Activated CD8-positive, alpha-beta memory T cell treated with anti-CD3 and anti-CD28 coated beads for 4 hours (primary cell): ENCODE measurements around the gene SNX13.
A peak's percentile ranks its signal among the peaks of the same experiment; 100 is the strongest.

Source experiments
- DNase-seq, 2 donors: peaks; one replicate each; pipeline ENCODE4 v3.0.0-alpha.2; 2020; ENCODE audit warnings: low read depth in 2 of 2

Gene SNX13

GRCh38 chr7:17944720-17945119 lies 4.4 kb upstream of the SNX13 start:
- DNase-seq = no peak

DNA sequence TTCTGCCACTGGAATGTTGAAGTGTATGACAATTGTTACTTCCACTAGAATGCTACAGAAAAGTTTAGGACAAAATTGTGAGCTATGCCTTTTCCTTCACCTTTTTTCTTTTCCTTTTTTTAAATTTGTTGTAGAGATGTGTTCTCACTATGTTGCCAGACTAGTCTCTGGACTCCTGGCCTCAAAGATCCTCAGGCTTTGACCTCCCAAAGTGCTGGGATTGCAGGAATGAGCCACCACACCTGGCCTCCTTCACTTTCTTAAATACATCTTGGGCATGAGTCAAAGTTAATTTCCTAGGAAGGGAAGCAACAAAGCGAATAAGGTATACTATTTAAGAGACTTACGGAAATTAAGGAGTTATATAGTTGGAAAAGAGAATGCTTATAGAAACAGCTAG lies 2.7 kb upstream of the SNX13 start:
- DNase-seq = no peak

- no peak for DNase-seq
These were observed 1.9 kb upstream of the SNX13 start for GRCh38 chr7:17942231-17942630.

DNA sequence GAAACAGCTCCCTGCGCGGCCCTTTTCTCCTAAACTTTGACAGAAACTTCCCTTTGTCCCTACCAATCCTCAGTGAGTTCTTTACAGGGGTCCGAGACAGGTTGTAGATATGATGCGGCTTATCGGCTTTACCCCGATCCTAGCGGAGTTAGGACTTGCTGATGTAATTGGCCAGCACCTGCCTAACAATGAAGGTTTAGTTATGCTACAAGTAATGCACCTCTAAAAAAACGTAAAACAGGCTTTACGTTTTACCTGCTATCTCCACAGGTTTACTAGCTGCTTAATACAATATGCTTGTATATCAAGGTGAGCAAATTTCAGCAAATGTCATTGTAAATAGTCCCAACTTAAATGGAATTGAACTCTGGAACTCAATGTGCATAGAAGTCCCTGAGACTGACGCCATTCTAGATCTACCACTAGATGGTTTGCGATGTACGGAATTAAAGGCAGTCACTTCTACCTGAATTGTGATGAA lies 697 bp upstream of the SNX13 start:
- DNase-seq = no peak

DNA sequence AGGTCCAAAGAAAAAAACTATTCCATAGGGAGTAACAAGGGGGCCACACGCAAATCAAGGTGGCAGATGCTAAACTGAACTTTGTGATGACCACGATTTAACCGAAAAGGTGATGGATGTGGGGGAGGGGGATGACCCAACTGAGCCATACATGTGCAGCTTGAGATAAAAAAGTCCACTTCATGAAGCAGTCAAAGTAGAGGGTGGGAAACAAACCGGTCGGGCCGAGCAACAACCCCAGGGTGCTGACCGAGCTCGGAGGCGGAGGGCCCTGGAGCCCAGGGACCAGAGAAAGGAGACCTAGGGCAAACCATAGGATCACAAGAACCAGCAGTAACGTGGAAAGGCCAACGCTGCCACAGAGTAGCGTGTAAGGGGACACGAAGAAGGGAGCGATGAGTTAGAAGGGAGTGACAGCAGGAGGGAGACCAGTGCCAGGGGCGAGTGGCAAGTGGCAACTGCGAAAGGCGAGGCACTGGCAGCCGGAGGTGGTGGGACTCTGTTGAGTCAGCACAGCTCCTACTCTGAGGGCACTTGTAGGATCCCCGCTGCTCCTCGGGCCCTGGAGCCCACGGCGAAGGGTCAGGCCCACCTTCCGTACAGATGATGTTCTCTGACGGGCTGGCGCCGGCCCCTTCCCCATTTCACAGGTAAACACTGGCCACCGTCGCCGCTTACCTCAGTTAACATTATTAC lies 540 bp downstream of the SNX13 start:
- DNase-seq = peak; percentile 18 to 25

DNA sequence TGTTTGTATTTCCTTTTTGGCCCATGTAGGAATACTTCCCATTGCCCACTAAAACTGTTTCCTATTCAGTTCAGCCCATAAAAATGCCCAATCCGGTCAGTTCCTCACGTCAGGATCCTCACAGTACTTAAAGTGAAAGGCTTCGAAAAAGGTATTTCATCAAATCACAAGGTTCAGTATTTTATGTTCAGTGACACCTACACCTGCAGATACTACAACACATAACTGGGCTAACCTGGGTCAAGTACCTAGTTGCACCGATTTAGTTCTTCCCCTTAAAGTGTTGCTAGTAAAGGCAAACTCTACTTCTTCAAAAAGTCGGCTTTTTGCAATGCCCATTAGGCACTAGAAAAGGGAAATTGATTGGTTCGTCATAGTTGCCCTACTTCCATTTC lies 1.1 kb downstream of the SNX13 start:
- DNase-seq = no peak

- DNase-seq = no peak
These were observed 2.7 kb downstream of the SNX13 start for GRCh38 chr7:17937506-17938120.

GRCh38 chr7:17936321-17936720 lies 4.0 kb downstream of the SNX13 start:
- no peak for DNase-seq

GRCh38 chr7:17934612-17935240 lies 5.6 kb downstream of the SNX13 start:
- DNase-seq = no peak

- no peak for DNase-seq
These were observed 6.2 kb downstream of the SNX13 start for GRCh38 chr7:17934094-17934493.

DNA sequence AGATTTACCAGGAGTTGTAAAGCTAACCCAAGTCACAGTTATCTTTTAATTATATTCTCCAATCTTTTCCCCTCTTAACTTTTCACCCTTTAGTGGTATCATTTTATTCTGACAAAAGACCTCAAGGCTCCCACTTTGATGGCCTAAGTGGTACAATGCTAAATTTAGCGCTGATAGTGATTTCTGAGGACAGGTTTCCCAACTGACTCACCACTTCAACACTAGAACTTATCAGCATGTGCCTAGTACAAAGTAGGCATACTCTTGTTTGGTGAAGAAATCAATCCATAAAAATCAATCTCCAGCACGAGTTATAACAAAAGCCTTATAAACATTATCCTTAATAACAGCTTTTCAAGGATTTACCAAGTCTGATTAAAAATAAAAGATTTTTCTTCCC lies 7.5 kb downstream of the SNX13 start:
- DNase-seq = no peak

- DNase-seq = no peak
These were observed 9.2 kb downstream of the SNX13 start for GRCh38 chr7:17931069-17931468.

GRCh38 chr7:17930546-17930945 lies 9.7 kb downstream of the SNX13 start:
- no peak for DNase-seq

DNA sequence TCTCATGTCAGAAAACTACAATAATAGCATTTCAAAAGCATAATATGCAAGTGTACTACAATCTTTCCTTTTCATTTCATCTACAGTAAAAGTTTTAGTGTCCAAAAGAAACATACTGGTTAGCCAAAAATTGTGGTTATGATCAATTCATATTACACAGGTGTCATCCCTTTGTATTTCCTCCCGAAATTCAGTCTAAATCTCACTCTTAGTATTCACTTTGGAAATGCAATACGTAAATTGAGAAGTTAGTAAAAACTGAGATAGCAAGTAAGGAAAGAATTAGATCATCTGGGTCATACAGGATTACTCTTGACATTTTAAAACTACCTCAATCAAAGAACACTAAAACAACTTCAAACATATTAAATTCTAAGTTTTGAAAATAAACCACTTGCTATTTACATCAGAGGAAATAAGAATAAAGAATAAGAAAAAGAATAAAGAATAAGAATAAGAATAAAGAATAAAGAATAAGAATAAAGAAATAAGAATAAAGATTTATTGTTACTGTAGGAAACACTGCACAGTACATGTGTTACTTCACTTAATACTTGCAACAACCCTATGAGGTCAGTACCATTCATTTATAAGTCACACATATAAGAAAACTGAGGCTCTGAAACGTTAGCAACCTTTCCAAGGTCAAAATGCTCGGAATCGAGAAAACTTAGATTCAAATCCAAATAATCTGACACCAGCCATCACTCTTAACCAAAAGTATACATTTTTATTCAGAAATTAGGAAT lies 10.5 kb downstream of the SNX13 start:
- no peak for DNase-seq

GRCh38 chr7:17928055-17928454 lies 12.2 kb downstream of the SNX13 start:
- no peak for DNase-seq

DNA sequence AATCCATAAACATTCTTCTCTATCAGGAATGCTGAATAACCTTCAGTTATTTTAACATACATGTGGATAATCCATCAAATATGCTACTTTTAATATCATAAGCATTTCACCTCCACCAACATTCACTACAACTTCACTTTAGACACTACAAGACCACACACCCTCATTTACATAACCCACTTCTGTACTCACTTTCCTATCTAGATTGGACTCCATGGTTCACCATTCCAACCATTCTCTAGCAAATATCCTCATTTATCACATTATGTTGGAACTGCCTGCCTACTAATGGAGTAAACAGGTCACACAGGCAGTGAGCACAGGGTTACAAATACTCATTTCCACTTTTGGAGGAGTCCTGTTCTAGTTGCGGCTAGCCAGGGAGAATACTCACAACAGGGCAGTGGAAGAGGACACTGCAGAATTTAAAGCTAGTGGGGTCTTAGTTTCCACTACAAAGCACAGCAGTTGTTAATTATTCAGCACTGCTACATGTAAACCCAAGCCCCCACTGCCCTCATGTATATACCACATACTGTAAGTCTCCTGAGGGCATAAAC lies 18.4 kb downstream of the SNX13 start:
- no peak for DNase-seq

DNA sequence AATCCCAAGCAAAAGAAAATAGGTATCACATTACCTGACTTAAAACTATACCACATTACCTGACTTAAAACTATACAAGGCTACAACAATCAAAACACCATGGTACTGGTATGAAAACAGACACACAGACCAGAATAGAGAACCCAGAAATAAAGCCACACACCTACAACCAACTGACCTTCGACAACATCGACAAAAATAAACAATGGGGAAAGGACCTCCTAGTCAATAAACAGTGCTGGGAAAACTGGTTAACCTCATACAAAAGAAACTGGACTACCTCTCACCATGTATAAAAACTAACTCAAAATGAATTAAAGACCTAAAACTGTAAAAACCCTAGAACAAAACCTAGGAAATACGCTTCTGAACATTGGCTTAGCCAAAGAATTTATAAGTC lies 22.5 kb downstream of the SNX13 start:
- DNase-seq = no peak

DNA sequence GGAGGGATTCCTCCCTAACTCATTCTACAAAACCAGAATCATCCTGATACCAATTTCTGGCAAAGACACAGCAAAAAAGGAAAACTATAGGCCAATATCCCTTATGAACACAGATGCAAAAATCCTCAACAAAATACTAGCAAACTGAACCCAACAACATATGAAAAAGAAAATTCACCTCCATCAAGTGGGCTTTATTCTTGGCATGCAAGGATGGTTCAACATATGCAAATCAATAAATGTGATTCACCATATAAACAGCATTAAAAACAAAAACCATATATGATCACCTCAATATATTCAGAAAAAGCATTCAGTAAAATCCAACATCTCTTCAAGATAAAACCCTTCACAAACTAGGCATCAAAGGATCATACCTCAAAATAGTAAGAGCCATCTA lies 23.5 kb downstream of the SNX13 start:
- DNase-seq = no peak

DNA sequence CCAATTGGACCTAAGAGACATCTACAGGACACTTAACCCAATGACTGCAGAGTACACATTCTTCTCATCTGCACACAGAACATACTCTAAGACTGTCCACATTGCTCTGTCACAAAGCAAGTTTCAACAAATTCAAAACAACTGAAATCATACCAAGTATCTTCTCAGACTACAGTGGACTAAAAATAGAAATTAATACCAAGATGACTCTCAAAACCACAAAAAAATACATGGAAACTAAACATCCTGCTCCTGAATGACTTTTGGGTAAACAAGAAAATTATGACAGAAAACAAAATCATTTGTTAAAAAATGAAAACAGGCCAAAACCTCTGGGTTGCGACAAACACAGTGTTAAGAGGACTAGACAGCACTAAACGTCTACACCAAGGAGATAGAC lies 24.5 kb downstream of the SNX13 start:
- no peak for DNase-seq

DNA sequence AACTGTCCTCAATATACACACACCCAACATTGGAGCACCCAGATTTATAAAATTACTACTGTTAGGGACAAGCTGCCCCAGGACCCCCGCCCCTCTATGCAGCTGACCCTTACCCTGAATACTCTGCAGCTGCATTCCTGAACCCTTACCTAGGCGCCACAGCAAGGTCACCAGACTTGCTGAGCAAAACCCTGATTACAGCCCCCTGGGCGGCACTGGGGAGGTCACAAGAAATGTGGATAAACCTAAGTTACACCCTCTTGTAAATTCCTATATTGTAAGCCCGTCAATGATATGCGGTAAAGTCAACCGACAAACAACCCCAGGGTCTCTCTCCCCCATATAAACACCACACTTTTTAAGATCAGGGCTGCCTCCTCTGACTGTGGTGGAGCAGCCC lies 25.1 kb downstream of the SNX13 start:
- DNase-seq = no peak

DNA sequence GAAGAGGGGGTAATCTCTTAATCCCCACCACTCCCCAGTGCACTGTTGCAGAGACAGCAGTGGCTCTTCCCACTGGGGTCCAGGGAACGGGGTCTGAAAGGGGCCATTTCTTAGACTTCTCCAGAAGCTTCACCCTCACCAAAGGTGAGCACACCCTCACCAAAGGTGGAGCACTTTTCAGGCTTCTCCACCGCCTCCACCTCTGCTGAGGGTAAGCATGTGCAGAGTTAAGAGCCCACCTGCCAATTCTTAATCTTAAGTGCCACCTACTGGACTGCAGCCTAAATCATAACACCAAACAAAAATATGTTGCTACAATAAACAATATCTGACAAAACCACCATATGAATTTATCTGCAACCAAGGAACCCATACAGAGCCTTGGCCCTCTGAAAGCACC lies 27.0 kb downstream of the SNX13 start:
- DNase-seq = no peak

- DNase-seq = no peak
These were observed 27.6 kb downstream of the SNX13 start for GRCh38 chr7:17912536-17913235.
